Measurements from ENCODE around the gene HSPD1.
A peak's percentile ranks its signal among the peaks of the same experiment; 100 is the strongest.

HSPD1 gene

GRCh38 chr2:197445746-197446145 is 53.9 kb downstream of the HSPD1 start:
- no peak for DNase-seq (ENCODE audit: low read depth)
- TF ChIP-seq CTCF (conservative IDR thresholded peaks at IDR 0.05; ENCODE audit: low read depth, low read length) = no peak

GRCh38 chr2:197442857-197443256 is 56.8 kb downstream of the HSPD1 start:
- H3K4me3 ChIP-seq (ENCODE audit: low read depth, low read length) = no peak overlapping the region
- DNase-seq (ENCODE audit: low read depth) = peak; percentile 64
- TF ChIP-seq CTCF (conservative IDR thresholded peaks at IDR 0.05; ENCODE audit: low read depth, low read length) = no peak

More at GRCh38 chr2:197445746-197446145, 53.9 kb downstream of the HSPD1 start:
- no peak overlapping the region for H3K4me3 ChIP-seq (ENCODE audit: low read depth, low read length)

- no peak for TF ChIP-seq CTCF (conservative IDR thresholded peaks at IDR 0.05; ENCODE audit: low read depth, low read length)
Observed at GRCh38 chr2:197437380-197437779, 62.3 kb downstream of the HSPD1 start.

More at GRCh38 chr2:197437380-197437779, 62.3 kb downstream of the HSPD1 start:
- no peak for DNase-seq (ENCODE audit: low read depth)
- H3K4me3 ChIP-seq (ENCODE audit: low read depth, low read length) = no peak overlapping the region
